ENCODE measurements around the gene BCL3. TPM values are rescaled to one million over a fixed set of nuclear protein-coding genes. Genes with fewer than 3 reads are reported as not detected.

Gene BCL3
- polyA plus RNA-seq, 6 donors from 2014 or later = 8.2 to 17.4 (median 14.1) TPM

GRCh38 chr19:44800461-44800860, 52.0 kb downstream of the BCL3 start:
- H3K4me3 Mint-ChIP-seq = no peak overlapping the region
- peaks cover 19 to 24% (median 22%) of the 10 kb centered on the region in 3 donors for H3K4me1 Mint-ChIP-seq
- H3K9me3 Mint-ChIP-seq = peaks cover 0 to 3% (median 0%) of the 10 kb centered on the region in 7 donors
- peaks cover 0 to 13% (median 7%) of the 10 kb centered on the region in 3 donors for H3K27me3 Mint-ChIP-seq
- ATAC-seq (ENCODE audit: low read depth in 2 of 2) = peak; percentile 97 to 98
- peak overlapping the region in 2 of 6 donors; percentile 7 to 66 for H3K27ac Mint-ChIP-seq
- peak; percentile 61 for DNase-seq
- H3K36me3 Mint-ChIP-seq = no peaks in the 10 kb centered on the region

DNA sequence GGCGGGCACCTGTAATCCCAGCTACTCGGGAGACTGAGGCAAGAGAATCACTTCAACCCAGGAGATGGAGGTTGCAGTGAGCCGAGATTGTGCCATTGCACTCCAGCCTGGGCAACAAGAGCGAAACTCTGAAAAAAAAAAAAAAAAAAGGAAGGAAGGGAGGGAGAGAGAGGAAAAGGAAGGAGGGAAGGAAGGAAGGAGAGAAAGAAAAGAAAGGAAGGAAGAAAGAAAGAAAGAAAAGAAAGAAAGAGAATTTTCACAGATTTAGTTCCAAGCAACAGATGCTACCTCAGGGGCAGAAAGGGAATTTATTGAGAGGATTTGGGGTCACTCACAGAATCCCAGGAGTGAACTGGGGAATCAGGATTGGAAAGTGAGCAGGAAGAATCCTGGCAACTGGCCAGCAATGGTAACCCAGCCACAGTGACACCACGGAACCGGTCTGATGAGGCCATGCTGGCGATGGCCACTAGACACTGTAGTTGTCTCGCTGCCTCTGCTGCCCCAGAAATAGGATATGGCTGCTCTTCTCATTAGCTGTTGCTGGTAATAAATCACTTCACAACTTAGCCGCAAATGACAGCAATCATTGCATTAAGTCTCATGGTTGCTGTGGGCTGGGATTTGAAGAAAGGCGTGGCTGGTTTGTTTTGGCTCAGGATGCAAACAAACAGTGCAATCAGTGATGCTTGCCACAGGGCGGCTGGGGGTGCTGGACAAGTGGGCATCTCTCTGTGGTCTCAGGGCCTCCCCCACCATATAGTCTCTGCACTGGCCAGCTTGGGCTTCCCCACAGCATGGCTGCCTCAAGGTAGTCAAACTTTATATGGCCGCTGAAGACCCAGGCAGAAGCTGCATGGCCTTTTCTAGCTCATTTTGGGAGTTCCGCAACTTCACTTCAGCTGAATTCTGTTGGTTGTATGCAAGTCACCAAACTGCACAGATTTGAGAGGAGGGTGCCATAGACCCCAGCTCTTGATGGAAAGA, 55.2 kb downstream of the BCL3 start:
- no peaks in the 10 kb centered on the region for H3K36me3 Mint-ChIP-seq
- H3K9me3 Mint-ChIP-seq = peaks cover 0 to 3% (median 0%) of the 10 kb centered on the region in 7 donors
- H3K27ac Mint-ChIP-seq = peak overlapping the region in 1 of 6 donors; percentile 10
- peaks cover 12 to 16% (median 15%) of the 10 kb centered on the region in 3 donors for H3K4me1 Mint-ChIP-seq
- ATAC-seq (ENCODE audit: low read depth in 2 of 2) = no peak
- H3K4me3 Mint-ChIP-seq = no peak overlapping the region
- DNase-seq = no peak
- H3K27me3 Mint-ChIP-seq = peaks cover 5 to 32% (median 14%) of the 10 kb centered on the region in 3 donors

DNA sequence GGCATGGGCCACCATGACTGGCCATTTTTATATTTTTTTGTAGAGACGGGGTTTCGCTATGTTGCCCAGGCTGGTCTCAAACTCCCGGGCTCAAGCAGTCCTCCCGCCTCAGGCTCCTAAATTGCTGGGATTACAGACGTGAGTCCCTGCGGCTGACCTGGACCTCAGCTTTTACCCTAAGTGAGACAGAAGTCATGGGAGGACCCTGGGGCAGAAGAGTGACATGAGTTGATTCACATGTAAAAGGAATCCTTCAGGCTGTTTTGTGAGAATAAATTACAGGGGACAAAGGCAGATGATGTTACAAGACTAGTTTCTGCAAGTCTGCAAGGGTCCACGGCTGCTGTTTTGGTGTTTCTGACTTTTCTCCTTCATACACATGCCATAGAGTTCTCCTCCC, 57.8 kb downstream of the BCL3 start:
- no peak overlapping the region for H3K27ac Mint-ChIP-seq
- peaks cover 6 to 11% (median 7%) of the 10 kb centered on the region in 3 donors for H3K4me1 Mint-ChIP-seq
- ATAC-seq (ENCODE audit: low read depth in 2 of 2) = no peak
- peaks cover 8 to 53% (median 31%) of the 10 kb centered on the region in 3 donors for H3K27me3 Mint-ChIP-seq
- peaks cover 0 to 3% (median 0%) of the 10 kb centered on the region in 7 donors for H3K9me3 Mint-ChIP-seq
- H3K36me3 Mint-ChIP-seq = no peaks in the 10 kb centered on the region
- no peak for DNase-seq
- peak overlapping the region in 2 of 8 donors; percentile 0 to 54 for H3K4me3 Mint-ChIP-seq

GRCh38 chr19:44807162-44807561, 58.7 kb downstream of the BCL3 start:
- ATAC-seq (ENCODE audit: low read depth in 2 of 2) = no peak
- H3K4me1 Mint-ChIP-seq = peaks cover 7 to 11% (median 10%) of the 10 kb centered on the region in 3 donors
- peaks cover 0 to 3% (median 0%) of the 10 kb centered on the region in 7 donors for H3K9me3 Mint-ChIP-seq
- no peaks in the 10 kb centered on the region for H3K36me3 Mint-ChIP-seq
- H3K27me3 Mint-ChIP-seq = peaks cover 9 to 61% (median 39%) of the 10 kb centered on the region in 3 donors
- peak overlapping the region in 1 of 6 donors; percentile 73 for H3K27ac Mint-ChIP-seq
- DNase-seq = no peak
- no peak overlapping the region for H3K4me3 Mint-ChIP-seq

GRCh38 chr19:44807652-44808462, 59.3 kb downstream of the BCL3 start:
- no peak for ATAC-seq (ENCODE audit: low read depth in 2 of 2)
- Mint-ChIP-seq H3K36me3 (no peaks in the 10 kb centered on the region), H3K27me3 (peaks cover 9 to 56% (median 33%) of the 10 kb centered on the region in 3 donors), H3K9me3 (peaks cover 0 to 3% (median 0%) of the 10 kb centered on the region in 7 donors), H3K4me1 (peaks cover 7 to 11% (median 10%) of the 10 kb centered on the region in 3 donors), H3K27ac (peak overlapping the region in 1 of 6 donors; percentile 31), H3K4me3 (peak overlapping the region in 5 of 8 donors; percentile 64 to 80 (median 66))
- no peak for DNase-seq

- DNase-seq (no peak), ATAC-seq (ENCODE audit: low read depth in 2 of 2) (peak; percentile 51 to 53)
- peaks cover 0 to 3% (median 0%) of the 10 kb centered on the region in 7 donors for H3K9me3 Mint-ChIP-seq
- H3K4me3 Mint-ChIP-seq = peak within 1 kb of the TSS in 7 of 8 donors; percentile 9 to 87 (median 66)
- peak within 1 kb of the TSS in 2 of 6 donors; percentile 31 to 93 for H3K27ac Mint-ChIP-seq
- no peaks in the 10 kb centered on the region for H3K36me3 Mint-ChIP-seq
- H3K27me3 Mint-ChIP-seq = peaks cover 11 to 53% (median 33%) of the 10 kb centered on the region in 3 donors
- H3K4me1 Mint-ChIP-seq = peaks cover 7 to 11% (median 10%) of the 10 kb centered on the region in 3 donors
Observed at GRCh38 chr19:44808463-44809371, 60.2 kb downstream of the BCL3 start, which contains the start of gene BCAM. Gene BCAM, plus strand, starts transcription at chr19:44809103. Its CDS starts 22 bp downstream, at chr19:44809125.

Other genes with a start within 250 kb of the BCL3 start
- 10 to 100 TPM in 4 of 6 donors, 1 to 10 TPM in 2; 3.0 to 16.5 (median 11.9) TPM for gene ZNF180, start 248.2 kb upstream of the BCL3 start, polyA plus RNA-seq (ENCODE audit: low read depth in 6 of 6)
- not detected for gene CEACAM20, start 219.0 kb upstream of the BCL3 start, polyA plus RNA-seq (ENCODE audit: low read depth in 6 of 6)
- gene IGSF23, start 135.1 kb upstream of the BCL3 start, polyA plus RNA-seq (ENCODE audit: low read depth in 6 of 6) = not detected
- not detected for gene PVR, start 104.8 kb upstream of the BCL3 start, polyA plus RNA-seq (ENCODE audit: low read depth in 6 of 6)
- not detected for gene CEACAM19, start 77.2 kb upstream of the BCL3 start, polyA plus RNA-seq (ENCODE audit: low read depth in 6 of 6)
- not detected for gene CEACAM16, start 49.6 kb upstream of the BCL3 start, polyA plus RNA-seq (ENCODE audit: low read depth in 6 of 6)
- not detected for gene CBLC, start 29.2 kb downstream of the BCL3 start, polyA plus RNA-seq (ENCODE audit: low read depth in 6 of 6)
- not detected for gene BCAM, start 60.4 kb downstream of the BCL3 start, polyA plus RNA-seq (ENCODE audit: low read depth in 6 of 6)
- not detected for gene NECTIN2, start 97.6 kb downstream of the BCL3 start, polyA plus RNA-seq (ENCODE audit: low read depth in 6 of 6)
- 10 to 100 TPM; 21.3 to 36.2 (median 25.8) TPM for gene TOMM40, start 142.5 kb downstream of the BCL3 start, polyA plus RNA-seq (ENCODE audit: low read depth in 6 of 6)
- gene APOE, start 157.1 kb downstream of the BCL3 start, polyA plus RNA-seq (ENCODE audit: low read depth in 6 of 6) = not detected
- not detected for gene APOC1, start 165.9 kb downstream of the BCL3 start, polyA plus RNA-seq (ENCODE audit: low read depth in 6 of 6)
- not detected for gene APOC4, start 193.5 kb downstream of the BCL3 start, polyA plus RNA-seq (ENCODE audit: low read depth in 6 of 6)
- gene APOC2, start 197.3 kb downstream of the BCL3 start, polyA plus RNA-seq (ENCODE audit: low read depth in 6 of 6) = not detected
- 10 to 100 TPM; 17.5 to 27.2 (median 20.1) TPM for gene CLPTM1, start 206.7 kb downstream of the BCL3 start, polyA plus RNA-seq (ENCODE audit: low read depth in 6 of 6)

All from naive B cell (primary cell).